ENCODE measurements around the gene ING3.

DNA sequence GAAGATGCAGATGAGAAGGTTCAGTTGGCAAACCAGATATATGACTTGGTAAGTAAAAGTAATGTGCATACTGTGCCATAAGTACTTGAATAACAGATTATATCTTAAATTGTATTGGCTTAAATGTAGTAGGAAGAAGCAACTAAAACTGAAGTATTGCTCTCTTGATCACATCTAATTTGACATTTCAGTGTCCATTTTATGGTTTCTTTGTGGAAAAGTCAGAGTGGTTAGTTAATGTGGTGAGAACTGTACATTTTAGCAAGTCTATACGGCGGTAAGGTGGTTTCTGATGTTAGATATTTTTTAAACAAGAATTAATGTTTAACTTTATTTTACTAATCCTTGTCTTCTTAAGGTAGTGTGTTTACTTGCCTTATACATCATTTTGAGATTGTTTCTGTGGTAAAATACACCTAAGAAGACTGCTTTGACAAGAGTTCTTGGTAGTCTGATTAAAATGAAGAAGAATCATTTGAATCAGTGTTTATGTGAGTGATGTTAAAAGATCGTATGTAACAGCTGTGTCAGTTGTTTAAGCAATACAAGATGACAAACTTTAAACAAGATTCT, 5.1 kb downstream of the ING3 start:
- TF ChIP-seq RAD21 (IDR thresholded peaks at IDR 0.05 in 1 of 2, conservative IDR thresholded peaks at IDR 0.05 in 1 of 2; ENCODE audit: low read depth in 2 of 2, low read length in 2 of 2) (no peak), POLR2AphosphoS5 (IDR thresholded peaks at IDR 0.05; ENCODE audit: low read depth, low read length) (no peak)
